ENCODE data around the gene PAWR. TPM values are rescaled to one million over a fixed set of nuclear protein-coding genes. Genes with fewer than 3 reads are reported as not detected.

Gene PAWR
- total and polyA plus RNA-seq, 2 donors (not counting 3 experiments of a cell fraction or from before 2014, with no cell fraction given) = 18.3 to 154 TPM

DNA sequence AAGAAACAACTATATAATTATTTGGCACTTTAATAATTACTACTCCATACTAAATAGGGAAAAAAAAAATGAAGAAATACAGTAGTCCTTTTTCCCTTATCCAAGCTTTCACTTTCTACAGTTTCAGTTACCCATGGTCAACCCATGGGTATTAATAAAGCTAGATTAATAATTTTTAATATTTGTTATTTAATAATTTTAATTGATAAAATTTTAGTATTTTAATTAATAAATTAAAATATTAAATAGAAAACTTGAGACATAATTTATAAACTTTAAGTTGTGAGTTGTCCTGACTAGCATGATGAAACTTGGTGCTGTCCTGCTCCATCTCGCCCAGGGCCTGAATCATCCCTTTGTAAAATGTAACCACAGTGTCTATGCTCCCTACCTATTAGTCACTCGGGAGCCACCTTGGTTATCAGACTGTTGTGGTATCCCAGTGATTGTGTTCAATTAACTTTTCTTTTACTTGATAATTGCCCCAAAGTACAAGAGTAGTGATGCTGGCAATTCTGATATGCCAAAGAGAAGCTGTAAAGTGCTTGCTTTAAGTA is 71.8 kb downstream of the PAWR start:
- no peaks in the 10 kb centered on the region for H3K9me3 ChIP-seq (replicated peaks; ENCODE audit: control insufficient read depth, insufficient read depth, low read length)
- no peaks in the 10 kb centered on the region for H3K9me1 ChIP-seq (replicated peaks; ENCODE audit: control insufficient read depth, extremely low read depth, insufficient read depth, low read length)
- no peak overlapping the region for H3K27ac ChIP-seq (ENCODE audit: insufficient read depth, low read depth, low read length)
- no peaks in the 10 kb centered on the region for H3K27me3 ChIP-seq (ENCODE audit: control insufficient read depth in 2 of 2, insufficient read depth in 2 of 2, low read length in 2 of 2)
- DNase-seq (ENCODE audit: low read depth, low spot score) = no peak
- no peak overlapping the region for H3K9ac ChIP-seq (replicated peaks; ENCODE audit: extremely low read depth, insufficient read depth, low read length)
- H3K79me2 ChIP-seq (ENCODE audit: control insufficient read depth, insufficient read depth, low read length) = peaks cover 73% of the 10 kb centered on the region
- no peak overlapping the region for H3K4me3 ChIP-seq (replicated peaks in 1 of 3; ENCODE audit: insufficient read depth in 1 of 3, low read depth in 1 of 3, low read length in 3 of 3)
- TF ChIP-seq EZH2 (IDR thresholded peaks at IDR 0.05; ENCODE audit: borderline replicate concordance, low read depth, low read length, severe bottlenecking) = no peak
- no peak for TF ChIP-seq MYC (IDR thresholded peaks at IDR 0.05; ENCODE audit: low read depth, low read length)
- no peak for TF ChIP-seq POLR2A (IDR thresholded peaks at IDR 0.05; ENCODE audit: low read depth, low read length)
- TF ChIP-seq GATA2 (IDR thresholded peaks at IDR 0.05; ENCODE audit: insufficient read depth, insufficient read length, low read depth, low read length) = no peak
- TF ChIP-seq, protein P1, sequence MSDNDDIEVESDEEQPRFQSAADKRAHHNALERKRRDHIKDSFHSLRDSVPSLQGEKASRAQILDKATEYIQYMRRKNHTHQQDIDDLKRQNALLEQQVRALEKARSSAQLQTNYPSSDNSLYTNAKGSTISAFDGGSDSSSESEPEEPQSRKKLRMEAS (IDR thresholded peaks at IDR 0.05; ENCODE audit: insufficient read depth, insufficient read length) = no peak
- no peak for TF ChIP-seq POLR2AphosphoS5 (IDR thresholded peaks at IDR 0.05; ENCODE audit: insufficient read depth, low read depth, low read length)
- TF ChIP-seq FOS (IDR thresholded peaks at IDR 0.05; ENCODE audit: borderline replicate concordance, insufficient read depth, low read length) = no peak
- intact Hi-C loops (cut with micrococcal nuclease) (no loop called here), dilution Hi-C loops (cut with MboI; ENCODE audit: extremely low pct_ligation_motif_present, low sequenced_read_pairs) (no loop called here)
- no peak overlapping the region for H3K4me2 ChIP-seq (ENCODE audit: insufficient read depth, low read length)
- ChIA-PET POLR2A (no interaction called here), CTCF (no interaction called here)
- H3K4me1 ChIP-seq (ENCODE audit: control insufficient read depth, extremely low read depth, insufficient read depth, low read length) = no peaks in the 10 kb centered on the region
- H3K36me3 ChIP-seq (ENCODE audit: control insufficient read depth in 2 of 2, extremely low read depth in 1 of 2, insufficient read depth in 2 of 2, low read length in 2 of 2) = peaks cover 10 to 12% of the 10 kb centered on the region in 2 experiments
- no TSS peak for BruUV-seq (replicated peaks)
- no peak overlapping the region for H2AFZ ChIP-seq (ENCODE audit: low read depth, low read length)
- H4K20me1 ChIP-seq (replicated peaks; ENCODE audit: control insufficient read depth, extremely low read depth, insufficient read depth, low read length) = no peaks in the 10 kb centered on the region
- FAIRE-seq = no peak

DNA sequence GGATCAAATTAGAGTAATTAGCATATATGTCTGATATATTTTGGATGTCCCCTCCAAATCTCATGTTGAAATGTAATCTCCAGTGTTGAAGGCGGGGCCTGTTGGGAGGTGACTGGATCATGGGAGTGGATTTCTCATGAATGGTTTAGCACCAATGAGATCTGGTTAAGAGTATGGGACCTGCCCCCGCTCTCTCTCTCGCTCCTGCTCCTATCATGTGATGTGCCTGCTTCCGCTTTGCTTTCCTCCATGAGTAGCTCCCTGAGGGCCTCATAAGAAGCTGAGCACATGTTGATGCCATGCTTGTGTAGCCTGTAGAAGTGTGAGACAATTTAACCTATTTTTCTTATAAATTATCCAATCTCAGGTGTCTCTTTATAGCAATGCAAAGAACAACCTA is 73.1 kb downstream of the PAWR start:
- TF ChIP-seq EZH2 (IDR thresholded peaks at IDR 0.05; ENCODE audit: borderline replicate concordance, low read depth, low read length, severe bottlenecking) (no peak), FOS (IDR thresholded peaks at IDR 0.05; ENCODE audit: borderline replicate concordance, insufficient read depth, low read length) (no peak), MYC (IDR thresholded peaks at IDR 0.05; ENCODE audit: low read depth, low read length) (no peak), GATA2 (IDR thresholded peaks at IDR 0.05; ENCODE audit: insufficient read depth, insufficient read length, low read depth, low read length) (no peak), POLR2AphosphoS5 (IDR thresholded peaks at IDR 0.05; ENCODE audit: insufficient read depth, low read depth, low read length) (no peak), POLR2A (IDR thresholded peaks at IDR 0.05; ENCODE audit: low read depth, low read length) (no peak), JUN (IDR thresholded peaks at IDR 0.05; ENCODE audit: borderline replicate concordance, insufficient read depth, insufficient read length, low read depth) (no peak), CTCF (IDR thresholded peaks at IDR 0.05; ENCODE audit: extremely low read depth in 1 of 2, insufficient read depth in 1 of 2, low read depth in 1 of 2, low read length in 2 of 2) (no peak)
- TF ChIP-seq, protein P1 (IDR thresholded peaks at IDR 0.05; ENCODE audit: insufficient read depth, insufficient read length) = no peak
- FAIRE-seq = no peak
- Histone ChIP-seq H3K27ac (ENCODE audit: insufficient read depth, low read depth, low read length) (no peak overlapping the region), H3K27me3 (ENCODE audit: control insufficient read depth in 2 of 2, insufficient read depth in 2 of 2, low read length in 2 of 2) (no peaks in the 10 kb centered on the region), H3K9me3 (replicated peaks; ENCODE audit: control insufficient read depth, insufficient read depth, low read length) (no peaks in the 10 kb centered on the region), H4K20me1 (replicated peaks; ENCODE audit: control insufficient read depth, extremely low read depth, insufficient read depth, low read length) (peaks cover 3% of the 10 kb centered on the region), H3K9ac (replicated peaks; ENCODE audit: extremely low read depth, insufficient read depth, low read length) (no peak overlapping the region), H3K36me3 (ENCODE audit: control insufficient read depth in 2 of 2, extremely low read depth in 1 of 2, insufficient read depth in 2 of 2, low read length in 2 of 2) (peaks cover 10 to 15% of the 10 kb centered on the region in 2 experiments), H3K79me2 (ENCODE audit: control insufficient read depth, insufficient read depth, low read length) (peaks cover 71% of the 10 kb centered on the region), H3K9me1 (replicated peaks; ENCODE audit: control insufficient read depth, extremely low read depth, insufficient read depth, low read length) (no peaks in the 10 kb centered on the region), H3K4me2 (ENCODE audit: insufficient read depth, low read length) (no peak overlapping the region), H2AFZ (ENCODE audit: low read depth, low read length) (no peak overlapping the region), H3K4me3 (replicated peaks in 1 of 3; ENCODE audit: insufficient read depth in 1 of 3, low read depth in 1 of 3, low read length in 3 of 3) (no peak overlapping the region), H3K4me1 (ENCODE audit: control insufficient read depth, extremely low read depth, insufficient read depth, low read length) (no peaks in the 10 kb centered on the region)
- BruUV-seq (replicated peaks) = no TSS peak
- dilution Hi-C loops (cut with MboI; ENCODE audit: extremely low pct_ligation_motif_present, low sequenced_read_pairs) (no loop called here), intact Hi-C loops (cut with micrococcal nuclease) (no loop called here)
- POLR2A ChIA-PET = no interaction called here
- no peak for DNase-seq (ENCODE audit: low read depth, low spot score)
- CTCF ChIA-PET = interaction anchor here (1.5 kb wide), 1 partner anchor 13 kb away, joined by 3 read pairs; no protein-coding TSS in a partner anchor

All from endothelial cell of umbilical vein (primary cell).